H9 (cell line): Measurements from ENCODE around the gene CACNA1F. TPM values are rescaled to one million over a fixed set of nuclear protein-coding genes. Genes with fewer than 3 reads are reported as not detected.

Experiments
- DNase-seq: peaks from one replicate; pipeline ENCODE4 v3.0.0-alpha.2; 2017
- H2AFZ ChIP-seq: one replicate; pipeline ENCODE4 v1.6.1; 2013; ENCODE audit warnings: mild to moderate bottlenecking, low read length, control low read depth, moderate library complexity
- H2AK5ac ChIP-seq: 2 replicates; pipeline ENCODE4 v1.6.1; 2013; ENCODE audit warnings: low read length, control low read depth, mixed read lengths; ENCODE audit not compliant: insufficient read length
- H2BK120ac ChIP-seq: one replicate; pipeline ENCODE4 v1.6.1; 2013; ENCODE audit warnings: low read depth, mild to moderate bottlenecking, low read length, control low read depth, inconsistent platforms; ENCODE audit not compliant: poor library complexity, severe bottlenecking
- H2BK12ac ChIP-seq: 2 replicates; pipeline ENCODE4 v1.6.1; 2013; ENCODE audit warnings: low read length, control low read depth, mixed read lengths, low read depth; ENCODE audit not compliant: insufficient read length
- H2BK15ac ChIP-seq: 2 replicates; pipeline ENCODE4 v1.6.1; 2013; ENCODE audit warnings: low read depth, low read length, control low read depth
- H2BK20ac ChIP-seq: one replicate; pipeline ENCODE4 v1.6.1; 2013; ENCODE audit warnings: low read depth, mild to moderate bottlenecking, low read length, control low read depth, inconsistent platforms; ENCODE audit not compliant: poor library complexity, severe bottlenecking
- H2BK5ac ChIP-seq: 2 replicates; pipeline ENCODE4 v1.6.1; 2013; ENCODE audit warnings: low read length, control low read depth, mixed read lengths; ENCODE audit not compliant: insufficient read length
- H3K14ac ChIP-seq: 2 replicates; pipeline ENCODE4 v1.6.1; 2013; ENCODE audit warnings: low read length, control low read depth; ENCODE audit not compliant: insufficient read depth
- H3K18ac ChIP-seq: 2 replicates; pipeline ENCODE4 v1.6.1; 2013; ENCODE audit warnings: low read depth, mild to moderate bottlenecking, mixed read lengths, low read length, control low read depth; ENCODE audit not compliant: insufficient read length
- H3K23ac ChIP-seq: 2 replicates; pipeline ENCODE4 v1.6.1; 2013; ENCODE audit warnings: low read length, control low read depth, mixed read lengths, low read depth; ENCODE audit not compliant: insufficient read length
- H3K23me2 ChIP-seq: 2 replicates; pipeline ENCODE4 v1.6.1; 2013; ENCODE audit warnings: low read depth, mild to moderate bottlenecking, mixed read lengths, low read length, control low read depth; ENCODE audit not compliant: insufficient read length, poor library complexity, severe bottlenecking
- H3K27ac ChIP-seq: 2 replicates; pipeline ENCODE4 v1.5.1; 2013; ENCODE audit warnings: low read length, control low read depth, mixed read lengths, low read depth; ENCODE audit not compliant: insufficient read length
- H3K27me3 ChIP-seq: 2 replicates; pipeline ENCODE4 v1.6.1; 2013; ENCODE audit warnings: low read length, control low read depth, inconsistent platforms; ENCODE audit not compliant: insufficient read depth
- H3K4ac ChIP-seq: 2 replicates; pipeline ENCODE4 v1.6.1; 2013; ENCODE audit warnings: low read depth, mild to moderate bottlenecking, control low read depth, inconsistent platforms, low read length, moderate library complexity
- H3K4me1 ChIP-seq: 2 replicates; pipeline ENCODE4 v1.6.1; 2013; ENCODE audit warnings: low read length, control low read depth, inconsistent platforms; ENCODE audit not compliant: insufficient read depth
- H3K4me2 ChIP-seq: 2 replicates; pipeline ENCODE4 v1.6.1; 2013; ENCODE audit warnings: low read length, control low read depth, mixed read lengths; ENCODE audit not compliant: insufficient read length, insufficient read depth
- H3K56ac ChIP-seq: 2 replicates; pipeline ENCODE4 v1.6.1; 2013; ENCODE audit warnings: low read depth, mild to moderate bottlenecking, mixed read lengths, low read length, control low read depth; ENCODE audit not compliant: insufficient read length
- H3K79me1 ChIP-seq: 2 replicates; pipeline ENCODE4 v1.6.1; 2013; ENCODE audit warnings: low read depth, mild to moderate bottlenecking, moderate library complexity, low read length, control low read depth, inconsistent platforms; ENCODE audit not compliant: insufficient read depth, poor library complexity, severe bottlenecking
- H3K79me2 ChIP-seq: 2 replicates; pipeline ENCODE4 v1.6.1; 2013; ENCODE audit warnings: low read length, control low read depth, inconsistent platforms; ENCODE audit not compliant: insufficient read depth
- H3K9ac ChIP-seq: 2 replicates; pipeline ENCODE4 v1.6.1; 2013; ENCODE audit warnings: low read length, control low read depth, mixed read lengths; ENCODE audit not compliant: insufficient read length; ENCODE audit errors: extremely low read depth
- H3K9me3 ChIP-seq: one replicate; pipeline ENCODE4 v1.6.1; 2013; ENCODE audit warnings: low read depth, low read length, inconsistent platforms; ENCODE audit not compliant: control insufficient read depth
- H3T11ph ChIP-seq: one replicate; pipeline ENCODE4 v1.6.1; 2013; ENCODE audit warnings: mild to moderate bottlenecking, low read length, control low read depth, inconsistent platforms
- H4K20me1 ChIP-seq: one replicate; pipeline ENCODE4 v1.6.1; 2013; ENCODE audit not compliant: control insufficient read depth, insufficient read length, insufficient read depth
- H4K5ac ChIP-seq: 2 replicates; pipeline ENCODE4 v1.6.1; 2013; ENCODE audit warnings: low read depth, mild to moderate bottlenecking, mixed read lengths, low read length, control low read depth; ENCODE audit not compliant: insufficient read length
- H4K8ac ChIP-seq: replicated peaks from 2 replicates; pipeline ENCODE4 v1.6.1; 2013; ENCODE audit warnings: low read length, control low read depth, mixed read lengths, low read depth; ENCODE audit not compliant: insufficient read length
- H4K91ac ChIP-seq: 2 replicates; pipeline ENCODE4 v1.6.1; 2013; ENCODE audit warnings: low read depth, mild to moderate bottlenecking, moderate library complexity, mixed read lengths, low read length, control low read depth; ENCODE audit not compliant: insufficient read length
- H3K27ac Mint-ChIP-seq, 3 experiments: 2 replicates in 2 of 3; 3 replicates in 1 of 3; pipeline ENCODE4 v1.8.0; 2020 to 2021; ENCODE audit warnings: mixed read lengths in 3 of 3, mild to moderate bottlenecking in 1 of 3, moderate library complexity in 1 of 3
- H3K27me3 Mint-ChIP-seq: 2 replicates; pipeline ENCODE4 v1.8.0; 2021; ENCODE audit warnings: low read depth, mild to moderate bottlenecking, moderate library complexity, mixed read lengths
- H3K36me3 Mint-ChIP-seq, 3 experiments: 2 replicates in 2 of 3; 3 replicates in 1 of 3; pipeline ENCODE4 v1.8.0; 2020 to 2021; ENCODE audit warnings: low read depth in 3 of 3, mixed read lengths in 3 of 3; ENCODE audit not compliant: insufficient read depth in 1 of 3
- H3K4me1 Mint-ChIP-seq, 2 experiments: 2 replicates each; pipeline ENCODE4 v1.8.0; 2020; ENCODE audit warnings: mixed read lengths in 2 of 2
- H3K4me3 Mint-ChIP-seq, 2 experiments: 2 replicates in 1 of 2; 3 replicates in 1 of 2; pipeline ENCODE4 v1.8.0; 2020 to 2021; ENCODE audit warnings: mild to moderate bottlenecking in 2 of 2, mixed read lengths in 2 of 2, moderate library complexity in 1 of 2
- H3K9me3 Mint-ChIP-seq, 2 experiments: 2 replicates in 1 of 2; 3 replicates in 1 of 2; pipeline ENCODE4 v1.8.0; 2020; ENCODE audit warnings: mild to moderate bottlenecking in 2 of 2, mixed read lengths in 2 of 2, moderate library complexity in 1 of 2
- CTCF ChIP-seq: fragments of 200-600 bp; sonication (generic); conservative IDR thresholded peaks from 3 replicates; pipeline ENCODE4 v1.8.0; 2021; ENCODE audit warnings: antibody characterized with exemption, mild to moderate bottlenecking
- WGBS: extraction: QIAGEN DNeasy Blood & Tissue Kit; methylation state at CpG from one replicate; pipeline ENCODE4 v1.1.7; 2013; ENCODE audit warnings: missing lambda C conversion rate, low lambda C conversion rate, mixed read lengths; ENCODE audit not compliant: insufficient read length; ENCODE audit errors: extremely low coverage; 5-methylcytosine and 5-hydroxymethylcytosine counted together
- total RNA-seq: library from RNA; stranded (reverse); gene quantifications from 2 replicates; pipeline ENCODE4 v1.2.1, GENCODE V29; 2021

The CACNA1F gene
- total RNA-seq, 1 experiment from 2014 or later: 1.4 TPM

GRCh38 chrX:49246541-49246940 lies 13.4 kb upstream of the CACNA1F start:
- no peak overlapping the region for H4K8ac ChIP-seq
- no peak for DNase-seq
- peaks cover 19 to 54% (median 22%) of the 10 kb centered on the region in 3 experiments for H3K36me3 Mint-ChIP-seq
- no peaks in the 10 kb centered on the region for H3K4me1 ChIP-seq
- H3K23ac ChIP-seq: no peak overlapping the region
- H3K4me3 Mint-ChIP-seq: no peak overlapping the region
- H3K4ac ChIP-seq: no peak overlapping the region
- no peaks in the 10 kb centered on the region for H3K27me3 ChIP-seq
- H3K9ac ChIP-seq: no peak overlapping the region
- no peaks in the 10 kb centered on the region for H3K79me1 ChIP-seq
- no peak overlapping the region for H4K91ac ChIP-seq
- no peak overlapping the region for H2BK5ac ChIP-seq
- H3T11ph ChIP-seq: no peak overlapping the region
- no peak overlapping the region for H2BK120ac ChIP-seq
- no peak for TF ChIP-seq CTCF
- H3K56ac ChIP-seq: no peak overlapping the region
- H3K4me1 Mint-ChIP-seq: no peaks in the 10 kb centered on the region
- no peak overlapping the region for H2BK12ac ChIP-seq
- H3K9me3 ChIP-seq: peaks cover 32% of the 10 kb centered on the region
- no peak overlapping the region for H3K27ac Mint-ChIP-seq
- H2BK15ac ChIP-seq: no peak overlapping the region
- no peaks in the 10 kb centered on the region for H4K20me1 ChIP-seq
- no peak overlapping the region for H2AK5ac ChIP-seq
- H2BK20ac ChIP-seq: no peak overlapping the region
- no peak overlapping the region for H4K5ac ChIP-seq
- no peak overlapping the region for H3K18ac ChIP-seq
- H3K14ac ChIP-seq: no peak overlapping the region
- no CpG with 5 or more reads among the region's 10 CpGs for WGBS
- H2AFZ ChIP-seq: no peak overlapping the region
- no peak overlapping the region for H3K4me2 ChIP-seq
- H3K79me2 ChIP-seq: no peaks in the 10 kb centered on the region
- no peaks in the 10 kb centered on the region for H3K23me2 ChIP-seq
- H3K9me3 Mint-ChIP-seq: peaks cover 63 to 81% of the 10 kb centered on the region in 2 experiments
- H3K27ac ChIP-seq: no peak overlapping the region
- no peaks in the 10 kb centered on the region for H3K27me3 Mint-ChIP-seq
